HL-60 (cell line): ENCODE results near the gene PHLPP2.
"Not testable (repeated sequence)": the region's sequence is repeated elsewhere in the genome, so short reads cannot be mapped to it uniquely, and the experiment has no call there.

Experiments
- DNase-seq, 2 experiments: peaks; one replicate each; pipeline ENCODE4 v3.0.0-alpha.2; 2010 to 2020; ENCODE audit warnings: low read depth in 1 of 2, low spot score in 1 of 2
- H3K27ac ChIP-seq: fragments of 250-450 bp; sonication (Bioruptor Pico); replicated peaks from 2 replicates; pipeline ENCODE4 v1.5.1; 2020; ENCODE audit warnings: mild to moderate bottlenecking, moderate library complexity
- H3K27me3 ChIP-seq: fragments of 250-450 bp; sonication (Bioruptor Pico); 2 replicates; pipeline ENCODE4 v1.5.1; 2021; ENCODE audit warnings: mild to moderate bottlenecking, moderate library complexity; ENCODE audit not compliant: insufficient read depth, poor library complexity, severe bottlenecking
- H3K4me3 ChIP-seq: replicated peaks from 2 replicates; pipeline ENCODE4 v1.5.1; 2011; ENCODE audit warnings: mild to moderate bottlenecking, control low read depth, low read length; ENCODE audit not compliant: insufficient read depth
- GABPA ChIP-seq: IDR thresholded peaks from 2 replicates; pipeline ENCODE4 v1.6.1; 2012; ENCODE audit warnings: low read depth
- POLR2AphosphoS5 ChIP-seq: IDR thresholded peaks from 2 replicates; pipeline ENCODE4 v1.6.1; 2012; ENCODE audit warnings: low read depth
- SPI1 ChIP-seq: IDR thresholded peaks from 2 replicates; pipeline ENCODE4 v1.6.1; 2012; ENCODE audit warnings: low read depth, mild to moderate bottlenecking, borderline replicate concordance
- TF ChIP-seq, protein P1 (sequence below): IDR thresholded peaks from 2 replicates; pipeline ENCODE4 v1.6.1; 2012; ENCODE audit warnings: low read depth; ENCODE audit not compliant: insufficient replicate concordance
- TF ChIP-seq, protein P2 (sequence below): IDR thresholded peaks from one replicate; pipeline ENCODE4 v1.5.1; 2011; ENCODE audit warnings: low read length, control low read depth, inconsistent platforms; ENCODE audit not compliant: insufficient read depth

PHLPP2 gene

DNA sequence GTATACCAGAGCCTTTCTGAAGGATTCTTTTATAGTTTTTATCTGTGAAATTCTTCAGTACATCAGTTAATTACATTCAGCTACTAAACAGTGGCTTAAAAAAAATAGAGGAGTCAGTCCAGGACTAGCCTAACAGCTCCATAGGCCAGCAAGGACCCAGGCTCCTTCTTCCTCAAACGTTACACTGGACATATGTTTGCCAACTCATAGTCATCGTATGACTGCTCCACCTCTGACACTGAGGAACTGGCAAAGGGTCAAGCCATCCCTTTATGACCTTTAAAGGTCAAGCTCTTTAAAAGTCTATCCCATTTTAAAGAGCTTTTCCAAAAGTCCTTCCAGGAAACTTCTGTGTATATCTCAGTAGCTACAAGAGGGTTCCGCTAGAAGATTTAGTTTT, 36.6 kb downstream of the PHLPP2 start:
- no peak overlapping the region for H3K27ac ChIP-seq
- no peak for DNase-seq
- TF ChIP-seq POLR2AphosphoS5 (no peak), SPI1 (no peak), GABPA (no peak)
- TF ChIP-seq, protein P1, sequence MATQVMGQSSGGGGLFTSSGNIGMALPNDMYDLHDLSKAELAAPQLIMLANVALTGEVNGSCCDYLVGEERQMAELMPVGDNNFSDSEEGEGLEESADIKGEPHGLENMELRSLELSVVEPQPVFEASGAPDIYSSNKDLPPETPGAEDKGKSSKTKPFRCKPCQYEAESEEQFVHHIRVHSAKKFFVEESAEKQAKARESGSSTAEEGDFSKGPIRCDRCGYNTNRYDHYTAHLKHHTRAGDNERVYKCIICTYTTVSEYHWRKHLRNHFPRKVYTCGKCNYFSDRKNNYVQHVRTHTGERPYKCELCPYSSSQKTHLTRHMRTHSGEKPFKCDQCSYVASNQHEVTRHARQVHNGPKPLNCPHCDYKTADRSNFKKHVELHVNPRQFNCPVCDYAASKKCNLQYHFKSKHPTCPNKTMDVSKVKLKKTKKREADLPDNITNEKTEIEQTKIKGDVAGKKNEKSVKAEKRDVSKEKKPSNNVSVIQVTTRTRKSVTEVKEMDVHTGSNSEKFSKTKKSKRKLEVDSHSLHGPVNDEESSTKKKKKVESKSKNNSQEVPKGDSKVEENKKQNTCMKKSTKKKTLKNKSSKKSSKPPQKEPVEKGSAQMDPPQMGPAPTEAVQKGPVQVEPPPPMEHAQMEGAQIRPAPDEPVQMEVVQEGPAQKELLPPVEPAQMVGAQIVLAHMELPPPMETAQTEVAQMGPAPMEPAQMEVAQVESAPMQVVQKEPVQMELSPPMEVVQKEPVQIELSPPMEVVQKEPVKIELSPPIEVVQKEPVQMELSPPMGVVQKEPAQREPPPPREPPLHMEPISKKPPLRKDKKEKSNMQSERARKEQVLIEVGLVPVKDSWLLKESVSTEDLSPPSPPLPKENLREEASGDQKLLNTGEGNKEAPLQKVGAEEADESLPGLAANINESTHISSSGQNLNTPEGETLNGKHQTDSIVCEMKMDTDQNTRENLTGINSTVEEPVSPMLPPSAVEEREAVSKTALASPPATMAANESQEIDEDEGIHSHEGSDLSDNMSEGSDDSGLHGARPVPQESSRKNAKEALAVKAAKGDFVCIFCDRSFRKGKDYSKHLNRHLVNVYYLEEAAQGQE = no peak
- TF ChIP-seq, protein P2, sequence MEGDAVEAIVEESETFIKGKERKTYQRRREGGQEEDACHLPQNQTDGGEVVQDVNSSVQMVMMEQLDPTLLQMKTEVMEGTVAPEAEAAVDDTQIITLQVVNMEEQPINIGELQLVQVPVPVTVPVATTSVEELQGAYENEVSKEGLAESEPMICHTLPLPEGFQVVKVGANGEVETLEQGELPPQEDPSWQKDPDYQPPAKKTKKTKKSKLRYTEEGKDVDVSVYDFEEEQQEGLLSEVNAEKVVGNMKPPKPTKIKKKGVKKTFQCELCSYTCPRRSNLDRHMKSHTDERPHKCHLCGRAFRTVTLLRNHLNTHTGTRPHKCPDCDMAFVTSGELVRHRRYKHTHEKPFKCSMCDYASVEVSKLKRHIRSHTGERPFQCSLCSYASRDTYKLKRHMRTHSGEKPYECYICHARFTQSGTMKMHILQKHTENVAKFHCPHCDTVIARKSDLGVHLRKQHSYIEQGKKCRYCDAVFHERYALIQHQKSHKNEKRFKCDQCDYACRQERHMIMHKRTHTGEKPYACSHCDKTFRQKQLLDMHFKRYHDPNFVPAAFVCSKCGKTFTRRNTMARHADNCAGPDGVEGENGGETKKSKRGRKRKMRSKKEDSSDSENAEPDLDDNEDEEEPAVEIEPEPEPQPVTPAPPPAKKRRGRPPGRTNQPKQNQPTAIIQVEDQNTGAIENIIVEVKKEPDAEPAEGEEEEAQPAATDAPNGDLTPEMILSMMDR = no peak
- no peak overlapping the region for H3K4me3 ChIP-seq
- H3K27me3 ChIP-seq = no peaks in the 10 kb centered on the region

DNA sequence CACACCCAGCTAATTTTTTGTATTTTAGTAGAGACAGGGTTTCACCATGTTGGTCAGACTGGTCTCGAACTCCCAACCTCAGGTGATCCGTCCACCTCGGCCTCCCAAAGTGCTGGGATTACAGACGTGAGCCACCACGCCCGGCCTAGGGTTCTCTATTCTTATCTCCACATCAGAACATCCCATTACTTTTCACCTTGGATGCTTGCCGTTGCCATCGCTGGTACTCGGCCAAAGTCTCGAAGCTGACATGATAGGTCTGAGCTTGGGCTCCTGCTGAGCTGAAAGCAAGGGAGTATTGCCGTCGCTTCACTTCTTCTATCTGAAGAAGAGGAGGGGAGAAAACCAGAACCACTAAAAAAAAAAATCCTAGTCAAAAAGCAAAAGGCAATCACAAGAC, 40.2 kb downstream of the PHLPP2 start:
- not testable (repeated sequence) for DNase-seq, H3K27ac ChIP-seq, H3K4me3 ChIP-seq, H3K27me3 ChIP-seq

DNA sequence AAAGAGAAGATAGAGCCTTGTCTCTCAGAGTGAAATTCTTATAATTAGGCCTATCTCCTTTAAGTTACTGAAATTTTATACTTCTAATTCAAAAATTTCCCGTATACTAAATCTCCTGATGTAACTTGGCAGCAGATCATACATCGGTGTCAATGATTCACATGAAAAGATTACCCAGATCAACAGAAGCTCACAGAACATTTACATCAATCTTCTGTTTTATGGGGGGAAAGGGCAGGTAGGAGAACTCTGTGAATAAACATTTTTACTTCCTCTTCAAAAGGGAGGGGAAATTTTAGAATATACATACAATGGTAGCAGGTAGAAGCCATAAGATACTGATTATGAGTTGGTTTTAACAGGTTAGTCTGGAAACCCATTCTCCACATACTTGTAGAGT, 43.1 kb downstream of the PHLPP2 start:
- TF ChIP-seq GABPA (no peak), SPI1 (no peak), POLR2AphosphoS5 (no peak)
- TF ChIP-seq, protein P2 = no peak
- TF ChIP-seq, protein P1 = no peak
- H3K27me3 ChIP-seq = no peaks in the 10 kb centered on the region
- no peak overlapping the region for H3K4me3 ChIP-seq
- no peak for DNase-seq
- H3K27ac ChIP-seq = no peak overlapping the region

DNA sequence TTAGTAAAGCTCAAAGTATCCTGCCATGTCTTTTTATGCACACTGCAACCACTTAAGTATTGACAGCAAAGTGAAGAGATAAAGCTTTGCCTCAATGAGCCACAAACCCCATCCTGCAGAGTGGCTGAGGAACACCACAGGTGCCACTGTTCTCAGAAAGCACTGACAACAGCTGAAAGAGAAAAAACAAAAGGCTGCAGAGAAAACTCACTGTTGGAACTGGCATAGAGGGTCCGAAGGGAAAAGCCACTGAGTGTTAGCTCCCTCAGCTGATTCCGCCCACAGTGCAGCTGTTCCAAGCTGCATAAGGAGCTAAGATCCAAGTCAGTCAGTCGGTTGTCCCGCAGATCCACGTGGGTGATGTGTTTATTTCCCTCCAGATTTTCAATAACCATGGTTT, 48.3 kb downstream of the PHLPP2 start:
- TF ChIP-seq SPI1 = no peak
- TF ChIP-seq, protein P2 = no peak
- no peak for TF ChIP-seq POLR2AphosphoS5
- TF ChIP-seq, protein P1 = no peak
- no peak for TF ChIP-seq GABPA

More for the DNA sequence above, 48.3 kb downstream of the PHLPP2 start:
- Histone ChIP-seq H3K4me3 (no peak overlapping the region), H3K27me3 (no peaks in the 10 kb centered on the region), H3K27ac (no peak overlapping the region)
- DNase-seq = no peak
